Panc1 (cell line): Measurements from ENCODE around the gene NCAPD3.

Experiments
- POLR2AphosphoS5 ChIP-seq: IDR thresholded peaks from 2 replicates; pipeline ENCODE4 v1.6.1; 2012; ENCODE audit warnings: mild to moderate bottlenecking, low read depth, low read length, moderate library complexity
- TCF7L2 ChIP-seq: IDR thresholded peaks from 2 replicates; pipeline ENCODE4 v1.6.1; 2011; ENCODE audit warnings: mild to moderate bottlenecking, low read depth, low read length, inconsistent platforms
- TF ChIP-seq, protein P1 (sequence below): fragments of 450-650 bp; IDR thresholded peaks from 2 replicates; pipeline ENCODE4 v1.5.1; 2017; ENCODE audit warnings: mild to moderate bottlenecking
- TF ChIP-seq, protein P2 (sequence below), 2 experiments: IDR thresholded peaks; 2 replicates each; pipeline ENCODE4 v1.6.1; 2011 to 2012; ENCODE audit warnings: low read depth in 2 of 2, control low read depth in 1 of 2, low read length in 1 of 2, mild to moderate bottlenecking in 1 of 2, moderate library complexity in 1 of 2; ENCODE audit not compliant: insufficient read depth in 1 of 2

DNA sequence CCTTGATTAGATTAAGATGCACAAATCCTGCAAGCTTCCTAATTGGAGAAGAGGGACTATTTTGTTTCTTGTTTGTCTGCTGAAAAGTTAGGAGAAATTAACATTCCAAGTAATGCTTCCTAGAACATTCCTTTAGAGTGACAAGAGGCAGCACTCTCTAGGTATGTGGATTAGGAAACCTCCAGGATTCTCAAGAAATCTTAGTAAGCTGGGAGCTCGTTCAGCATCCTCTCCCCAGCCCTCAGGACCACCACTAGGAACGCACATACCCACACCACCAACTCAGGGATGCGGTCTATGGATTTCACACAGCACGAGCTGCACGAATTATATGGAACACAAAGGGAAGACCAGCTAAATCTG, 52.9 kb downstream of the NCAPD3 start:
- TF ChIP-seq, protein P1, sequence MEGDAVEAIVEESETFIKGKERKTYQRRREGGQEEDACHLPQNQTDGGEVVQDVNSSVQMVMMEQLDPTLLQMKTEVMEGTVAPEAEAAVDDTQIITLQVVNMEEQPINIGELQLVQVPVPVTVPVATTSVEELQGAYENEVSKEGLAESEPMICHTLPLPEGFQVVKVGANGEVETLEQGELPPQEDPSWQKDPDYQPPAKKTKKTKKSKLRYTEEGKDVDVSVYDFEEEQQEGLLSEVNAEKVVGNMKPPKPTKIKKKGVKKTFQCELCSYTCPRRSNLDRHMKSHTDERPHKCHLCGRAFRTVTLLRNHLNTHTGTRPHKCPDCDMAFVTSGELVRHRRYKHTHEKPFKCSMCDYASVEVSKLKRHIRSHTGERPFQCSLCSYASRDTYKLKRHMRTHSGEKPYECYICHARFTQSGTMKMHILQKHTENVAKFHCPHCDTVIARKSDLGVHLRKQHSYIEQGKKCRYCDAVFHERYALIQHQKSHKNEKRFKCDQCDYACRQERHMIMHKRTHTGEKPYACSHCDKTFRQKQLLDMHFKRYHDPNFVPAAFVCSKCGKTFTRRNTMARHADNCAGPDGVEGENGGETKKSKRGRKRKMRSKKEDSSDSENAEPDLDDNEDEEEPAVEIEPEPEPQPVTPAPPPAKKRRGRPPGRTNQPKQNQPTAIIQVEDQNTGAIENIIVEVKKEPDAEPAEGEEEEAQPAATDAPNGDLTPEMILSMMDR, result no peak
- TF ChIP-seq, protein P2, sequence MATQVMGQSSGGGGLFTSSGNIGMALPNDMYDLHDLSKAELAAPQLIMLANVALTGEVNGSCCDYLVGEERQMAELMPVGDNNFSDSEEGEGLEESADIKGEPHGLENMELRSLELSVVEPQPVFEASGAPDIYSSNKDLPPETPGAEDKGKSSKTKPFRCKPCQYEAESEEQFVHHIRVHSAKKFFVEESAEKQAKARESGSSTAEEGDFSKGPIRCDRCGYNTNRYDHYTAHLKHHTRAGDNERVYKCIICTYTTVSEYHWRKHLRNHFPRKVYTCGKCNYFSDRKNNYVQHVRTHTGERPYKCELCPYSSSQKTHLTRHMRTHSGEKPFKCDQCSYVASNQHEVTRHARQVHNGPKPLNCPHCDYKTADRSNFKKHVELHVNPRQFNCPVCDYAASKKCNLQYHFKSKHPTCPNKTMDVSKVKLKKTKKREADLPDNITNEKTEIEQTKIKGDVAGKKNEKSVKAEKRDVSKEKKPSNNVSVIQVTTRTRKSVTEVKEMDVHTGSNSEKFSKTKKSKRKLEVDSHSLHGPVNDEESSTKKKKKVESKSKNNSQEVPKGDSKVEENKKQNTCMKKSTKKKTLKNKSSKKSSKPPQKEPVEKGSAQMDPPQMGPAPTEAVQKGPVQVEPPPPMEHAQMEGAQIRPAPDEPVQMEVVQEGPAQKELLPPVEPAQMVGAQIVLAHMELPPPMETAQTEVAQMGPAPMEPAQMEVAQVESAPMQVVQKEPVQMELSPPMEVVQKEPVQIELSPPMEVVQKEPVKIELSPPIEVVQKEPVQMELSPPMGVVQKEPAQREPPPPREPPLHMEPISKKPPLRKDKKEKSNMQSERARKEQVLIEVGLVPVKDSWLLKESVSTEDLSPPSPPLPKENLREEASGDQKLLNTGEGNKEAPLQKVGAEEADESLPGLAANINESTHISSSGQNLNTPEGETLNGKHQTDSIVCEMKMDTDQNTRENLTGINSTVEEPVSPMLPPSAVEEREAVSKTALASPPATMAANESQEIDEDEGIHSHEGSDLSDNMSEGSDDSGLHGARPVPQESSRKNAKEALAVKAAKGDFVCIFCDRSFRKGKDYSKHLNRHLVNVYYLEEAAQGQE (IDR thresholded peaks at IDR 0.05; ENCODE audit: insufficient read depth in 1 of 2, low read depth in 2 of 2, low read length in 1 of 2), result no peak
- TF ChIP-seq POLR2AphosphoS5 (no peak), TCF7L2 (no peak)
